HL-60/S4 treated with retinoic acid at 250 ng/mL for 4 days and 3 days (cell line): Measurements from ENCODE around the gene KCNJ4.
"Not testable (repeated sequence)": the region's sequence is repeated elsewhere in the genome, so short reads cannot be mapped to it uniquely, and the experiment has no call there.

Experiments
- in situ Hi-C: fragments of 300-500 bp; cut with MboI; formaldehyde crosslinking; loops from 2 replicates; pipeline ENCODE4 v1.7.0; 2022; ENCODE audit warnings: low sequenced_read_pairs

Gene KCNJ4

GRCh38 chr22:38474003-38474607, 19.1 kb upstream of the KCNJ4 start:
- in situ Hi-C loops: no loop called here

DNA sequence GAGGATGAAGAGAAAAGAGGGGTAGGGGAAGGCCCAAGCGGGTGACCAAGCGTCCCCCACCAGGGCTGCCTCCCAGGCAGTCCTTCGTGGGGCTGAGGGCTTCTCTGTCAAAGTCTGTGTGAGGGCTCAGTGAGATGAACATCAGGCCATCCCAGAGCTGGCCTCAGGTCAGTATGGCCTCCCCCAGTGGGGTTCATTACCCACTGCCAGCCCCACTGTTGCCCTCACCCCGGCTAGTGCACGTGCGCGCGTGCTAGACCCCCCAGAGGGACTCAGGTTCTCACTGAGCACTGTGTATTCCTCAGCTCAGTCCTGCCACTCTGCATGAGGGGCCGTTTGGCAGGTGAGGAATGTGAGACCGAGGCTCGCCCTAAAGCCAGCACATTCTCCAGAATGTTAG, 16.2 kb upstream of the KCNJ4 start:
- in situ Hi-C loops: no loop called here

- in situ Hi-C loops: not testable (repeated sequence)
Measured at GRCh38 chr22:38470179-38470578, 15.2 kb upstream of the KCNJ4 start.

DNA sequence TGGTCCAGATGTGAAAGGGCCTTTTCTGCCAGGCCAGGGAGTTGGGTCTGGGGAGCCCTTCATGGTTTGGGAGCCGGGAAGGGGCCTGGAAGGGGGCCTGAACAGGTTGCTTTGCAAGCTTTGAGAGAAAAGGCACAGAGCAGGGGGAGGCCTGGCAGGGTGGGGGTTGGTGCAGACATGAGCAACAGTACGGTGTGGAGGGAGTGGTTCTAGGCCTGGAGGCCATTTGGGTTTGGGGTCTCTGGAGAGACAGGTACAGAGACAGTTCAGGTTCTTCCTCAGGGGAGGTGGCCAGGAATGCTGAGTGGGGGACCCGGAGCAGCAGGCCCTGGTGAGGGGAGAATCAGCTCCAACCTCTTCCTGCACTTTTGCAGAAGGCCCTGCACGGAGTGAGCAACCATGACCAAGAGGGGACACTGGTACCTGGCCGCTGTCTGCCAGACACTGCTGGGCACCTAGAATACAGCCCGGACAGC, 14.3 kb upstream of the KCNJ4 start:
- in situ Hi-C loops: no loop called here

DNA sequence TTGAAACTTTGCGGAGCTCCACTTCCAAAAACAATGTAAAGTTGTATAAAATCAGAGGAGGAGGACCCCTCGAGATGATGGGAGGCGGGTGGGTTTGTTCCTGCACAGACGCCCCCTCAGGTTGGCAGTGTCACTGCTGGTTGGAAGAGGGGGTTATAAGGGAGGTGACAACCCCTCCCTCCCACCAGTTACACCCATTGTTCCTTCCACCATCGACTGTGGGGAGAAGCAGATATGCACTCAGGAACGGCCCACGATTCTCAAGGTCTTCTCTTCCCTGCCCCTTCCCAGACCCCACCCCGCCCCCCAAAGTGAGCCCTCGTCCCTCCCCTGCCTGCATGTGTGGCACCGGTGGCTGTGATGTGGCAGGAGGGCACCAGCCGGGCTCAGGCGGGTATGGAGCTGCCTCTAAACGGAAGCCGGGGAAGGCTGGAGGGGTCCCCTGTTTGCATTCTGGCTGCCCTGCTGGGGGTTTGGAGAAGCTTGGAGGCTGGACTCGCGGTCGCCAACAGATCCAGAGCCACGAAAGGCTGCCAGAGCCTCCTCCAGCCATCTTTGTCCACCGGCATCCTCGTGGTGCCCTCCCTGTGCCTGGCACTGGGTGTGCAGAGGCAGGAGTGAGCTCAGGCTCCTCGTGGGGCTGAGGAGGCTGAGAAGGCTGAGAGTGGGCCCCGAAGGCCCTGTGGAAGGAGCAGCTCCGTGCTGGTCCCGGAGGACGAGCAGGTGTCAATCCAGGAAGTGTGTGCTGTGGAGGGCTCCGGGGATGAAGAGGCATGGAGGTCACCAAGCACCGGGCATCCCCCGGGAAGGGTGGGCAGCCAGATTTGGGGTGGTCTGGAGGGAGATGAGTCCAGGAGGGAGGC, 13.7 kb upstream of the KCNJ4 start:
- in situ Hi-C loops: no loop called here

DNA sequence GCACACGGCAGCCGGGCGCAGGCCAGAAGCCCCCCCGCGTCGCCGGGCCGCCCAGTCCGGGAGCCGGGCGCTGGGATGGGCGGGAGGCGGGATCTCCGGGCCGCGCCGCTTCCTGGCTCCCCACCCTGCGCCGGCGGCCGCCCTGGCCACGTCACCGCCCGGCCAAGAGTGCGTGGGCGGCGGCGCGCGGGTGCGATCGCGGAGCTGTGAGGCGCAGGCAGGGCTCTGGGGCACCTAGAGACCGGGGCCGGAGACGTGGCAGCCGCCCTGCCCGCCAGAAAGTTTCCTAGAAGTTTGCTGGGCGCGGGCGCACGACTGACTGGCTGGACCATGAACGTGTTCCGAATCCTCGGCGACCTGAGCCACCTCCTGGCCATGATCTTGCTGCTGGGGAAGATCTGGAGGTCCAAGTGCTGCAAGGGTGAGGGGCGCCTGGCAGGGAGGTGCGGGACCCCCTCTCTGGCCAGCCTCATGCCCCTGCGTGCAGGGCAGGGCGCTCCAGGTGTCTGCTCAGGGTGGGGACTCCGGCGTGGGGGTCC, 13.0 kb upstream of the KCNJ4 start, which contains the start of gene KDELR3:
TSS of gene KDELR3 (plus strand) at position 193 of the 539 bp plus-strand sequence. CDS start at position 331, 138 bp downstream.
- in situ Hi-C loops: no loop called here

GRCh38 chr22:38467438-38467903, 12.5 kb upstream of the KCNJ4 start:
- in situ Hi-C loops: no loop called here

GRCh38 chr22:38465673-38466490, 10.9 kb upstream of the KCNJ4 start:
- in situ Hi-C loops: no loop called here

- in situ Hi-C loops: no loop called here
Measured at GRCh38 chr22:38464992-38465672, 10.1 kb upstream of the KCNJ4 start.

DNA sequence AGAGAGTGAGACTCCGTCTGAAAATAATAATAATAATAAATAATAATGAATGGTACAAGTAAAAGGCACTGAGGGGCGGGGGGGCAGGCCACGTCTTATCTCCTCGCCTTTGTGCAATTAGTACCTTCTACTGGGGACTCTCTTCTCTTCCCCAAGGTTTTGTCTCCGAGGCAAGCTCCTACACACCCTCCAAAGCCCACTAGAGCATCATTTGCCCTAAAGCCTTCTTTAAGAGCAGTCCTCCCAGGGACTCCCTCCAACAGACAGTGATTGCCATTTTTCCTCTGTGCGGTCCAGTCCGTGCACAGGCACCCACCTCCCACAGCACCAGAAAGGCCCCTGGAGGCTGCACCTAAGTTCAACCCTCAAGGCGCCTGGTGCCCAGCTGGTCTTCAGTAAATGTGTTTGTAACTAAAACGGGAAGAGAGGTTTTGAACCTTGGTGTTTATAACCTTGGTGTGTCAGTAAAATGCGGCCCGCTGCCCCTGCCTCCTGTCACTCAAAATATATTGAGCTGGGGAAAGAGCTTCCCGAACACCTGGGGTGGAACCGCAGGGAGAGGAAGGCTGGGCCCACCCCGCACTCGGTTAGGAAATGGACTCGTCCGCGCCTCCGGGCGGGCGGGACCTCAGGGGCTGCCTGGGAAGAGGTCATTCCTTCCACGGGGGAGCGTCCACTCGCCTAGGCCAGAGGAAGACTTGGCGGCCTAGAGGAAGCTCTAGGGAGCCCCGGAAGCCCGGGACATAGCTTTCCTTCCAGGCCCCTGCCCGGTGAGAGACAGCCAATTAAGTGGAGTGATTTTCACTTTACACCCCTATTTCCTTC, 8.2 kb upstream of the KCNJ4 start:
- in situ Hi-C loops: no loop called here

DNA sequence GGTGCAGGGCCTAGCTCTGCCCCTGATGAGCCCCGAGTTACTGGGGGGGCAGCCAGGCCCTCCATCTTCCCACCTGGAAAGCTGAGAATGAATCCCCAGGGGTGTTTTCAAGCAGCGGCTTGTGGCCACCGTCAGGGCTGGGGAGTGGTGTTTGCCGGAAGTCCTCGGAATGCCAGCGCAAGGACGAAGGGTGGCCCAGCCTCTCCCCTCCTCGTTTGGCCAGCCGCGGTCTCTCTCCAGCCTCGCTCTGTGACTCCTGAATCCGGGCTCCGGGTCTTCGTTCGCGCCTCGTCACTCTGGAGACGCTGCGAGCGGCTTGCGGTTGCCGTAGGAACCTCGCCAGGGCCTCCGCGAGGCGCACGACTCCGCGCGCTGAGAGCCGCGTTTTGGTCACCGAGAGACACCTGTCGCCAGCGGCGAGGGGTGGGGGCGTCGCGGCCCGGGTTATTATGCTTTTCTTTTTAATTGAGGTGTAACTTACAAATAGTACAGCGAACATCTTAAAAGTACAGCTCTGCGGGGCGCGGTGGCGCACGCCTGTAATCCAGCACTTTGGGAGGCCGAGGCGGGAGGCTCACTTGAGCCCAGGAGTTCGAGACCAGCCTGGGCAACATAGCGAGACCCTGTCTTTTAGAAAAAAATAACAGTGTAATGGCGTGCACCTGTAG, 6.5 kb upstream of the KCNJ4 start:
- in situ Hi-C loops: no loop called here

GRCh38 chr22:38461057-38461413, 6.0 kb upstream of the KCNJ4 start:
- in situ Hi-C loops: no loop called here

DNA sequence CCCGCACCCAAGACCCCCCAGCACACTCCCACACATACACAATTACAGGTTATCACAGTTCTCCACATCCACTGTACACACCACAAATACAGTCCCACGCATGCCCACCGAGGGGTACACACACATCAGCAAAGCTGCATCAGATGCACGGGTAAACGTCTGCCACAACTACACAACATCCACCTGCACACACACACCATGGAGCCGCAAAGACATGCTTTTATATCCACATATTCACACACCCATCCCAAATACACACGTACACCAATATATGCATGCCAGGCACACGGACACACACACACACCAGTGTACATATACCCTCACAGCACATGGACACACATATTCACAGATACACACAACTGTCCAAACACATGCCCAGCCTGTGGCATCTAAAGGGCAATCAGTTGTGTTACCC, 5.4 kb upstream of the KCNJ4 start:
- in situ Hi-C loops: no loop called here

DNA sequence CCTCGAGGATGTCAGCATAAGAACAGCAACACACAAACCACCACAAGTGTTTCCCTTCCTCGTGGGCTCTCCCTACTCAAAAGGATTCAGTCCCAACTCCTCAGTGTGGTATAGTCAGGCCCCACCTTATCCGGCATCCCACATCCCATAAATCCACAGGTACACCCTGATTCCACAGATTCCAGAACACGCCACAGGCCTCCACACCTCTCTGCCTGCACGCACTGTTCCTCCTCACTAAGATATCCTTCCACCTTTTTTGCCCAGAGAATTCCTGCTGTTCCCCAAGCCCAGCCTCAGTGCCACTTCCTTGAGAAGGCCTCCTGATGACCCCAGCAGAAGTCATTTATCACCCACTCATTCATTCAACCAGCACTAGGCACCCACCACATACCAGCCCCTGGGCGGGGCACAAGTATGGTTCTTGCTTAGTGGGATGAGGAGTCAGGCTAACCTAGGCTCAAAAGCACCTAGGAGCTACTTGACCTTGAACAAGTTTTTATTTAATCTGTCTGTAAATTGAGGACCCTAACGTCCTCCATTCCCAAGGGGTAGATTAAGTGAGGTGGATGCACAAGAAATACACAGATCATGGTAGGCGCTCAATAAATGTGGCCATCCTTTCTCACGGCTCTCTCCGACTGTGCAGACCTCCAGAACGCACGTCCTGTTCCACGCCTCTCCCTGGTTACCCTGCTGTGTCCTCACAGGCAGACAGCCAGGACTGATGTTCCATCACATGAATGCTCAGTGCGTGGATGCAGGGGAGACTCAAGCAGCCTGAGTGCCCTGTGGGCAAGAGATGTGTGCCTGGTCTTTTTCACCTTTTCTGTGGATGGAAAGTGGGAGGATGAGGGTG, 2.1 kb upstream of the KCNJ4 start:
- in situ Hi-C loops: no loop called here

DNA sequence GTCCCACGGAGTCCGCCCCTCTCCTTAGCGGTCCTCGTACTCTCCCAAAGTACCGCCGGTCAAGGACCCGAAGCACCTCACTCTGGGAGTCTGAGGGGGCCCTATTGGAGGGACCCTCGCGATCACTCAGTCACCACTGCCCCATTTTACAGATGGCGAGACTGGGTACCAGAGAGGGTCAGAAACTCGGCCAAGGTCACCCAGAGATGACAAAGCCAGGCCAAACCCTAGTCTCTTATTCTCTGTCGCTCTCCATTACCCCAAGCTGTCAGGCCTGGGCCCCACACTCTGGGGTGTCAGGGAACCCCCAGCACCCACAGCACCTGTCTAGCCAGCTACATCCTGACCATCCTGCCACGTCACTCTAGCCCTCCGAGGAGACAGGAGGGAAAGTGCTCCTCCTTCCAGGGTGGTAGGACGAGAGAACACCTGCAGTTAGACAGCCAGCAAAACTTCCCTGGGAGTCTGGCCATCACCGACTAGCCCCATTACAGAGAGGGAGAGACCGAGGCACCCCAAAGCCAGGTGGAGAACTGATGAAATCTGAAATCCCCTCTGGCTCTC, 1.4 kb upstream of the KCNJ4 start:
- in situ Hi-C loops: no loop called here

GRCh38 chr22:38455530-38456271, 702 bp upstream of the KCNJ4 start:
- in situ Hi-C loops: no loop called here
